Glutamatergic neuron (in vitro differentiated cells): ENCODE measurements around the gene MTRR. TPM values are rescaled to one million over a fixed set of nuclear protein-coding genes. Genes with fewer than 3 reads are reported as not detected.

Experiments used
- DNase-seq: peaks from one replicate; pipeline ENCODE4 v3.0.0; 2022
- H3K27ac Mint-ChIP-seq: one replicate; pipeline ENCODE4 v1.8.0; 2020; ENCODE audit warnings: mild to moderate bottlenecking, mixed read lengths, inconsistent platforms; ENCODE audit not compliant: unreplicated experiment
- H3K27me3 Mint-ChIP-seq: one replicate; pipeline ENCODE4 v1.8.0; 2020; ENCODE audit warnings: mild to moderate bottlenecking, moderate library complexity, mixed read lengths, inconsistent platforms; ENCODE audit not compliant: unreplicated experiment
- H3K36me3 Mint-ChIP-seq: one replicate; pipeline ENCODE4 v1.8.0; 2020; ENCODE audit warnings: mild to moderate bottlenecking, mixed read lengths, inconsistent platforms; ENCODE audit not compliant: unreplicated experiment
- H3K4me1 Mint-ChIP-seq: one replicate; pipeline ENCODE4 v1.8.0; 2020; ENCODE audit warnings: mild to moderate bottlenecking, low read depth, mixed read lengths, inconsistent platforms; ENCODE audit not compliant: unreplicated experiment
- H3K4me3 Mint-ChIP-seq: one replicate; pipeline ENCODE4 v1.8.0; 2020; ENCODE audit warnings: mild to moderate bottlenecking, mixed read lengths, inconsistent platforms; ENCODE audit not compliant: unreplicated experiment
- H3K9me3 Mint-ChIP-seq: one replicate; pipeline ENCODE4 v1.8.0; 2020; ENCODE audit warnings: mild to moderate bottlenecking, moderate library complexity, mixed read lengths, inconsistent platforms; ENCODE audit not compliant: unreplicated experiment
- CTCF ChIP-seq: fragments of 200-600 bp; sonication (generic); IDR thresholded peaks from one replicate; pipeline ENCODE4 v1.5.0; 2021; ENCODE audit not compliant: partially characterized antibody, unreplicated experiment
- total RNA-seq: library from RNA; stranded (reverse); fragmentation: NEBNext Ultra II Directional; extraction: Animal tissue kit (Norgen Biotek cat#: 25700); gene quantifications from one replicate; pipeline ENCODE4 v1.2.1, GENCODE V29; 2021; ENCODE audit not compliant: unreplicated experiment

Gene MTRR
- total RNA-seq, 1 donor from 2014 or later: 37.9 TPM

- Mint-ChIP-seq H3K27me3 (peaks cover 4% of the 10 kb centered on the region), H3K27ac (no peak overlapping the region), H3K9me3 (peaks cover 6% of the 10 kb centered on the region), H3K36me3 (no peaks in the 10 kb centered on the region), H3K4me1 (peaks cover 12% of the 10 kb centered on the region), H3K4me3 (no peak overlapping the region)
- no peak for TF ChIP-seq CTCF
- no peak for DNase-seq
Measured at GRCh38 chr5:7873216-7873615, 4.3 kb downstream of the MTRR start.

- Mint-ChIP-seq H3K4me1 (peaks cover 18% of the 10 kb centered on the region), H3K36me3 (no peaks in the 10 kb centered on the region), H3K9me3 (peaks cover 2% of the 10 kb centered on the region), H3K27ac (no peak overlapping the region), H3K4me3 (no peak overlapping the region), H3K27me3 (no peaks in the 10 kb centered on the region)
- no peak for TF ChIP-seq CTCF
- no peak for DNase-seq
Measured at GRCh38 chr5:7874639-7875038, 5.7 kb downstream of the MTRR start.

GRCh38 chr5:7875151-7875550, 6.2 kb downstream of the MTRR start:
- no peak overlapping the region for H3K27ac Mint-ChIP-seq
- no peak overlapping the region for H3K4me3 Mint-ChIP-seq
- H3K9me3 Mint-ChIP-seq: no peaks in the 10 kb centered on the region
- TF ChIP-seq CTCF: no peak
- DNase-seq: no peak
- H3K27me3 Mint-ChIP-seq: no peaks in the 10 kb centered on the region
- H3K4me1 Mint-ChIP-seq: peaks cover 16% of the 10 kb centered on the region
- H3K36me3 Mint-ChIP-seq: no peaks in the 10 kb centered on the region

- Mint-ChIP-seq H3K36me3 (no peaks in the 10 kb centered on the region), H3K9me3 (no peaks in the 10 kb centered on the region), H3K27me3 (no peaks in the 10 kb centered on the region), H3K4me1 (peaks cover 16% of the 10 kb centered on the region), H3K27ac (no peak overlapping the region), H3K4me3 (no peak overlapping the region)
- DNase-seq: no peak
- TF ChIP-seq CTCF: no peak
Measured at GRCh38 chr5:7876867-7877266, 7.9 kb downstream of the MTRR start.

- Mint-ChIP-seq H3K27me3 (no peaks in the 10 kb centered on the region), H3K27ac (no peak overlapping the region), H3K4me1 (peaks cover 14% of the 10 kb centered on the region), H3K9me3 (no peaks in the 10 kb centered on the region), H3K4me3 (no peak overlapping the region), H3K36me3 (no peaks in the 10 kb centered on the region)
- no peak for DNase-seq
- TF ChIP-seq CTCF: no peak
Measured at GRCh38 chr5:7877851-7878250, 8.9 kb downstream of the MTRR start.
